ENCODE measurements around the gene CDH15. TPM values are rescaled to one million over a fixed set of nuclear protein-coding genes. Genes with fewer than 3 reads are reported as not detected.
"Not testable (repeated sequence)": the region's sequence is repeated elsewhere in the genome, so short reads cannot be mapped to it uniquely, and the experiment has no call there.

The CDH15 gene
- polyA plus RNA-seq, 1 experiment = 0.07 TPM

GRCh38 chr16:89187032-89187769, 15.7 kb downstream of the CDH15 start:
- POLR2A ChIA-PET = no interaction called here
- CTCF ChIA-PET = interaction anchor here (0.8 kb wide), 1 partner anchor 19 kb away, joined by 3 read pairs; no protein-coding TSS in a partner anchor
- Histone ChIP-seq H3K4me3 (ENCODE audit: low read depth, low read length) (no peak overlapping the region), H3K27me3 (ENCODE audit: control insufficient read depth, insufficient read depth, low read length) (no peaks in the 10 kb centered on the region; the same call in 1 of the 2 replicates), H3K36me3 (ENCODE audit: control insufficient read depth, insufficient read depth, low read length) (no peaks in the 10 kb centered on the region)
- no peak for DNase-seq (ENCODE audit: low read depth)
- no peak for TF ChIP-seq CTCF (IDR thresholded peaks at IDR 0.05; ENCODE audit: insufficient read depth, low read depth, low read length)

GRCh38 chr16:89187770-89188392, 16.3 kb downstream of the CDH15 start:
- Histone ChIP-seq H3K4me3 (ENCODE audit: low read depth, low read length) (no peak overlapping the region), H3K36me3 (ENCODE audit: control insufficient read depth, insufficient read depth, low read length) (no peaks in the 10 kb centered on the region), H3K27me3 (ENCODE audit: control insufficient read depth, insufficient read depth, low read length) (no peaks in the 10 kb centered on the region; the same call in 1 of the 2 replicates)
- ChIA-PET POLR2A (no interaction called here), CTCF (interaction anchor here (0.8 kb wide), 1 partner anchor 19 kb away, joined by 3 read pairs; no protein-coding TSS in a partner anchor)
- no peak for TF ChIP-seq CTCF (IDR thresholded peaks at IDR 0.05; ENCODE audit: insufficient read depth, low read depth, low read length)
- DNase-seq (ENCODE audit: low read depth) = no peak

GRCh38 chr16:89188471-89189357, 17.2 kb downstream of the CDH15 start:
- H3K36me3 ChIP-seq (ENCODE audit: control insufficient read depth, insufficient read depth, low read length); DNase-seq (ENCODE audit: low read depth); POLR2A ChIA-PET; H3K4me3 ChIP-seq (ENCODE audit: low read depth, low read length); H3K27me3 ChIP-seq (ENCODE audit: control insufficient read depth, insufficient read depth, low read length); CTCF ChIA-PET: not testable (repeated sequence)

GRCh38 chr16:89189358-89190025, 17.9 kb downstream of the CDH15 start:
- ChIA-PET POLR2A (no interaction called here), CTCF (no interaction called here)
- no peaks in the 10 kb centered on the region for H3K36me3 ChIP-seq (ENCODE audit: control insufficient read depth, insufficient read depth, low read length)
- DNase-seq (ENCODE audit: low read depth) = no peak
- no peaks in the 10 kb centered on the region for H3K27me3 ChIP-seq (ENCODE audit: control insufficient read depth, insufficient read depth, low read length)
- TF ChIP-seq CTCF (IDR thresholded peaks at IDR 0.05; ENCODE audit: insufficient read depth, low read depth, low read length) = no peak
- no peak overlapping the region for H3K4me3 ChIP-seq (ENCODE audit: low read depth, low read length)

GRCh38 chr16:89190150-89190958, 18.8 kb downstream of the CDH15 start:
- Histone ChIP-seq H3K36me3 (ENCODE audit: control insufficient read depth, insufficient read depth, low read length) (no peaks in the 10 kb centered on the region), H3K4me3 (ENCODE audit: low read depth, low read length) (no peak overlapping the region), H3K27me3 (ENCODE audit: control insufficient read depth, insufficient read depth, low read length) (no peaks in the 10 kb centered on the region)
- no peak for TF ChIP-seq CTCF (IDR thresholded peaks at IDR 0.05; ENCODE audit: insufficient read depth, low read depth, low read length)
- ChIA-PET CTCF (no interaction called here), POLR2A (no interaction called here)
- DNase-seq (ENCODE audit: low read depth) = no peak
